ENCODE results near the gene PROZ. TPM values are rescaled to one million over a fixed set of nuclear protein-coding genes. Genes with fewer than 3 reads are reported as not detected.

Gene PROZ
- total and polyA plus RNA-seq, 2 of the 13 experiments (the other 11 are each of a cell fraction or from before 2014, with no cell fraction given), result 5.6 to 22.5 TPM

GRCh38 chr13:113153810-113154748 is 4.4 kb upstream of the PROZ start (continued):
- TF ChIP-seq RAD21 (CRISPR knock-in tag; IDR thresholded peaks at IDR 0.05) (no peak), ZNF281 (CRISPR knock-in tag; IDR thresholded peaks at IDR 0.05; ENCODE audit: borderline replicate concordance) (peak; percentile 76; the same call in 1 of the 2 replicates), AGO2 (optimal IDR thresholded peaks at IDR 0.05; ENCODE audit: low read depth, low read length) (no peak), POLR2G (IDR thresholded peaks at IDR 0.05; ENCODE audit: low read depth, low read length) (peak; percentile 90), ZNF570 (CRISPR knock-in tag; IDR thresholded peaks at IDR 0.05; ENCODE audit: borderline replicate concordance) (no peak), MEIS2 (CRISPR knock-in tag; IDR thresholded peaks at IDR 0.05) (0 out of 2 replicates have a peak, but pooled peaks have one; percentile 55), RFX3 (CRISPR knock-in tag; IDR thresholded peaks at IDR 0.05) (peak; percentile 21; the same call in 1 of the 2 replicates), ZNF350 (CRISPR knock-in tag; IDR thresholded peaks at IDR 0.05; ENCODE audit: borderline replicate concordance, low read depth) (no peak), ZNF737 (CRISPR knock-in tag; IDR thresholded peaks at IDR 0.05; ENCODE audit: borderline replicate concordance) (no peak), SIX4 (CRISPR knock-in tag; IDR thresholded peaks at IDR 0.05) (0 out of 2 replicates have a peak, but pooled peaks have one; percentile 25), THAP11 (CRISPR knock-in tag; IDR thresholded peaks at IDR 0.05) (peak; percentile 28; the same call in 1 of the 2 replicates), MLXIP (CRISPR knock-in tag; IDR thresholded peaks at IDR 0.05; ENCODE audit: borderline replicate concordance) (0 out of 2 replicates have a peak, but pooled peaks have one; percentile 23), JARID2 (CRISPR knock-in tag; IDR thresholded peaks at IDR 0.05; ENCODE audit: insufficient replicate concordance) (no peak), PCBP1 (IDR thresholded peaks at IDR 0.05; ENCODE audit: borderline replicate concordance, low read depth, low read length) (no peak), TFE3 (CRISPR knock-in tag; IDR thresholded peaks at IDR 0.05) (peak; percentile 80), ZBTB25 (CRISPR knock-in tag; IDR thresholded peaks at IDR 0.05) (peak; percentile 74), ZNF557 (CRISPR knock-in tag; IDR thresholded peaks at IDR 0.05) (0 out of 2 replicates have a peak, but pooled peaks have one; percentile 57), SAP130 (CRISPR knock-in tag; IDR thresholded peaks at IDR 0.05; ENCODE audit: low read depth) (peak; percentile 69; the same call in 1 of the 2 replicates), ZNF777 (CRISPR knock-in tag; IDR thresholded peaks at IDR 0.05) (no peak)

Data from HepG2 (cell line).